PC-3 (cell line): ENCODE data around the gene HPCA. TPM values are rescaled to one million over a fixed set of nuclear protein-coding genes. Genes with fewer than 3 reads are reported as not detected.

Source experiments
- total RNA-seq: library from RNA; depleted of rRNA; stranded (reverse); fragments of >200 nt; gene quantifications from 2 replicates; pipeline ENCODE4 v1.2.3, GENCODE V29; 2014; rRNA removed

Gene HPCA
- total RNA-seq, 1 experiment from 2014 or later = not detected

Other genes starting within 250 kb of the HPCA start
- 85.2 and 86.7 TPM in 2 replicates for gene ZBTB8OS, start 235.9 kb upstream of the HPCA start, total RNA-seq
- 161 and 201 TPM in 2 replicates for gene RBBP4, start 235.3 kb upstream of the HPCA start, total RNA-seq
- gene SYNC, start 183.7 kb upstream of the HPCA start, total RNA-seq = 6.6 and 10.0 TPM in 2 replicates
- gene YARS1, start 69.1 kb upstream of the HPCA start, total RNA-seq = 108 and 115 TPM in 2 replicates
- gene S100PBP, start 68.8 kb upstream of the HPCA start, total RNA-seq = 13.2 and 13.8 TPM in 2 replicates
- 0.22 and 0.35 TPM in 2 replicates for gene FNDC5, start 15.6 kb upstream of the HPCA start, total RNA-seq
- 175 and 194 TPM in 2 replicates for gene TMEM54, start 14.9 kb downstream of the HPCA start, total RNA-seq
- gene RNF19B, start 78.3 kb downstream of the HPCA start, total RNA-seq = 17.9 and 21.3 TPM in 2 replicates
- 213 and 236 TPM in 2 replicates for gene AK2, start 150.4 kb downstream of the HPCA start, total RNA-seq
- gene AZIN2, start 194.7 kb downstream of the HPCA start, total RNA-seq = 2.2 and 3.3 TPM in 2 replicates